ENCODE results near the gene VIL1.

The VIL1 gene

GRCh38 chr2:218395090-218395444, 23.9 kb upstream of the VIL1 start:
- no peak for DNase-seq (ENCODE audit: low spot score)

- no peak for DNase-seq (ENCODE audit: low spot score)
Observed at GRCh38 chr2:218395456-218395825, 23.5 kb upstream of the VIL1 start.

- peak; percentile 80 for DNase-seq (ENCODE audit: low spot score)
Observed at GRCh38 chr2:218395826-218396687, 22.9 kb upstream of the VIL1 start.

GRCh38 chr2:218396688-218397462, 22.0 kb upstream of the VIL1 start:
- peak; percentile 39 for DNase-seq (ENCODE audit: low spot score)

GRCh38 chr2:218397463-218397819, 21.5 kb upstream of the VIL1 start:
- DNase-seq (ENCODE audit: low spot score): no peak

GRCh38 chr2:218397820-218398436, 21.0 kb upstream of the VIL1 start:
- DNase-seq (ENCODE audit: low spot score): peak; percentile 72

- peak; percentile 73 for DNase-seq (ENCODE audit: low spot score)
Observed at GRCh38 chr2:218398437-218399390, 20.2 kb upstream of the VIL1 start.

GRCh38 chr2:218399391-218400166, 19.3 kb upstream of the VIL1 start, which contains the start of gene CTDSP1:
Gene CTDSP1 (plus strand): TSS chr2:218399868. CDS start chr2:218400091, 223 bp downstream.
- peak; percentile 92 for DNase-seq (ENCODE audit: low spot score)

- peak; percentile 73 for DNase-seq (ENCODE audit: low spot score)
Observed at GRCh38 chr2:218400167-218400929, 18.6 kb upstream of the VIL1 start.

- peak; percentile 95 for DNase-seq (ENCODE audit: low spot score)
Observed at GRCh38 chr2:218400930-218401881, 17.7 kb upstream of the VIL1 start.

- no peak for DNase-seq (ENCODE audit: low spot score)
Observed at GRCh38 chr2:218401890-218402289, 17.0 kb upstream of the VIL1 start.

- DNase-seq (ENCODE audit: low spot score): no peak
Observed at GRCh38 chr2:218402491-218402901, 16.4 kb upstream of the VIL1 start.

GRCh38 chr2:218402911-218403411, 16.0 kb upstream of the VIL1 start:
- no peak for DNase-seq (ENCODE audit: low spot score)

- no peak for DNase-seq (ENCODE audit: low spot score)
Observed at GRCh38 chr2:218403810-218404209, 15.1 kb upstream of the VIL1 start.

GRCh38 chr2:218404351-218405085, 14.4 kb upstream of the VIL1 start:
- DNase-seq (ENCODE audit: low spot score): no peak

- no peak for DNase-seq (ENCODE audit: low spot score)
Observed at GRCh38 chr2:218405086-218405745, 13.7 kb upstream of the VIL1 start.

- peak; percentile 29 for DNase-seq (ENCODE audit: low spot score)
Observed at GRCh38 chr2:218405746-218406208, 13.1 kb upstream of the VIL1 start.
